A549 (cell line): ENCODE data around the gene BAHCC1.

ENCODE experiments used
- CTCF ChIP-seq: fragments of >200 bp; sonication (Bioruptor Twin); formaldehyde crosslinking; IDR thresholded peaks from 3 replicates; pipeline ENCODE4 v1.5.1; 2016
- KDM1A ChIP-seq: fragments of 200-600 bp; sonication (generic); IDR thresholded peaks from 2 replicates; pipeline ENCODE4 v1.6.1; 2016; ENCODE audit warnings: low read depth, mild to moderate bottlenecking
- POLR2AphosphoS2 ChIP-seq: conservative IDR thresholded peaks from 2 replicates; pipeline ENCODE4 v1.6.1; 2012; ENCODE audit warnings: low read length, improper control_type of control experiment, inconsistent platforms

- no peak for TF ChIP-seq POLR2AphosphoS2
- TF ChIP-seq CTCF, result no peak
- TF ChIP-seq KDM1A, result no peak
Measured at GRCh38 chr17:81390873-81391255, 4.4 kb upstream of the BAHCC1 start.
